DND-41 (cell line): ENCODE results near the gene CD96.

ENCODE experiments used
- ATAC-seq: fragments of 200-7000 bp; cut with Tn5 transposase; 3 replicates; pipeline ENCODE4 v1.9.1; 2021; ENCODE audit warnings: low read depth; ENCODE audit not compliant: insufficient read depth
- DNase-seq: peaks from one replicate; pipeline ENCODE4 v3.0.0-alpha.2; 2020
- H2AFZ ChIP-seq: 2 replicates; pipeline ENCODE4 v1.6.0; 2012; ENCODE audit warnings: low read depth, low read length
- H3K27ac ChIP-seq: 2 replicates; pipeline ENCODE4 v1.5.1; 2012; ENCODE audit warnings: low read length, inconsistent platforms
- H3K27me3 ChIP-seq: fragments of 200-600 bp; sonication (generic); 2 replicates; pipeline ENCODE4 v1.6.0; 2012; ENCODE audit warnings: low read length, mild to moderate bottlenecking, inconsistent platforms; ENCODE audit not compliant: insufficient read depth, poor library complexity
- H3K36me3 ChIP-seq: 2 replicates; pipeline ENCODE4 v1.5.1; 2012; ENCODE audit warnings: low read length, inconsistent platforms; ENCODE audit not compliant: insufficient read depth
- H3K4me1 ChIP-seq: 2 replicates; pipeline ENCODE4 v1.5.1; 2012; ENCODE audit warnings: mild to moderate bottlenecking, low read length; ENCODE audit not compliant: insufficient read depth
- H3K4me2 ChIP-seq: 2 replicates; pipeline ENCODE4 v1.6.0; 2012; ENCODE audit warnings: mild to moderate bottlenecking, moderate library complexity, low read length, inconsistent platforms; ENCODE audit not compliant: insufficient read depth
- H3K4me3 ChIP-seq, 2 experiments: fragments of 200-600 bp in 1 of 2; shearing (Covaris generic) in 1 of 2; 2 replicates each; pipeline ENCODE4 v1.5.1; 2012 to 2016; ENCODE audit warnings: inconsistent platforms in 2 of 2, low read length in 2 of 2, mild to moderate bottlenecking in 2 of 2, low read depth in 1 of 2, moderate library complexity in 1 of 2
- H3K79me2 ChIP-seq: 2 replicates; pipeline ENCODE4 v1.6.0; 2012; ENCODE audit warnings: low read length, inconsistent platforms; ENCODE audit not compliant: insufficient read depth
- H3K9ac ChIP-seq: 2 replicates; pipeline ENCODE4 v1.6.0; 2012; ENCODE audit warnings: low read depth, mild to moderate bottlenecking, inconsistent platforms, low read length, moderate library complexity
- H3K9me3 ChIP-seq: 2 replicates; pipeline ENCODE4 v1.5.1; 2012; ENCODE audit warnings: low read length, moderate library complexity, mild to moderate bottlenecking, inconsistent platforms; ENCODE audit not compliant: insufficient read depth, severe bottlenecking
- H4K20me1 ChIP-seq: 2 replicates; pipeline ENCODE4 v1.6.0; 2012; ENCODE audit warnings: low read length; ENCODE audit not compliant: insufficient read depth
- CTCF ChIP-seq: IDR thresholded peaks from 2 replicates; pipeline ENCODE4 v1.5.1; 2012; ENCODE audit warnings: borderline replicate concordance, low read length, moderate library complexity, mild to moderate bottlenecking; ENCODE audit not compliant: poor library complexity, severe bottlenecking; ENCODE audit errors: extremely low read depth
- EZH2 ChIP-seq: IDR thresholded peaks from 3 replicates; pipeline ENCODE4 v1.6.1; 2012; ENCODE audit warnings: borderline replicate concordance, low read depth, mild to moderate bottlenecking, moderate library complexity, low read length, inconsistent platforms; ENCODE audit not compliant: severe bottlenecking

Gene CD96

GRCh38 chr3:111653766-111654165 lies 111.8 kb downstream of the CD96 start:
- ATAC-seq (no peak), DNase-seq (no peak)
- H3K4me1 ChIP-seq, result no peaks in the 10 kb centered on the region
- TF ChIP-seq EZH2 (no peak), CTCF (no peak)
- H3K79me2 ChIP-seq, result no peaks in the 10 kb centered on the region
- H3K9me3 ChIP-seq, result peaks cover under 1% of the 10 kb centered on the region
- no peaks in the 10 kb centered on the region for H4K20me1 ChIP-seq
- H2AFZ ChIP-seq, result no peak overlapping the region
- H3K36me3 ChIP-seq, result peaks cover 67% of the 10 kb centered on the region
- no peak overlapping the region for H3K4me3 ChIP-seq
- H3K27me3 ChIP-seq, result no peaks in the 10 kb centered on the region
- no peak overlapping the region for H3K27ac ChIP-seq
- no peak overlapping the region for H3K4me2 ChIP-seq
- H3K9ac ChIP-seq, result no peak overlapping the region

- Histone ChIP-seq H2AFZ (no peak overlapping the region), H3K79me2 (no peaks in the 10 kb centered on the region), H3K27ac (no peak overlapping the region), H4K20me1 (no peaks in the 10 kb centered on the region), H3K9ac (no peak overlapping the region), H3K9me3 (peaks cover 36% of the 10 kb centered on the region), H3K27me3 (no peaks in the 10 kb centered on the region), H3K4me3 (no peak overlapping the region), H3K4me2 (no peak overlapping the region), H3K36me3 (peaks cover 57% of the 10 kb centered on the region), H3K4me1 (peaks cover 5% of the 10 kb centered on the region)
- ATAC-seq (no peak), DNase-seq (no peak)
- TF ChIP-seq CTCF (no peak), EZH2 (no peak)
Measured at GRCh38 chr3:111662012-111662411, 120.0 kb downstream of the CD96 start.

GRCh38 chr3:111662907-111663306 lies 120.9 kb downstream of the CD96 start:
- Histone ChIP-seq H3K36me3 (peaks cover 61% of the 10 kb centered on the region), H3K4me2 (no peak overlapping the region), H3K9ac (no peak overlapping the region), H3K4me1 (peaks cover 14% of the 10 kb centered on the region), H3K27ac (no peak overlapping the region), H3K4me3 (no peak overlapping the region), H4K20me1 (no peaks in the 10 kb centered on the region), H3K79me2 (no peaks in the 10 kb centered on the region), H2AFZ (no peak overlapping the region), H3K9me3 (peaks cover 36% of the 10 kb centered on the region), H3K27me3 (no peaks in the 10 kb centered on the region)
- DNase-seq (no peak), ATAC-seq (no peak)
- TF ChIP-seq EZH2, result no peak
- TF ChIP-seq CTCF, result no peak
